Measurements from ENCODE around the gene CGREF1. TPM values are rescaled to one million over a fixed set of nuclear protein-coding genes. Genes with fewer than 3 reads are reported as not detected.

CGREF1 gene
- total RNA-seq, 1 experiment from 2014 or later, result 5.0 TPM

DNA sequence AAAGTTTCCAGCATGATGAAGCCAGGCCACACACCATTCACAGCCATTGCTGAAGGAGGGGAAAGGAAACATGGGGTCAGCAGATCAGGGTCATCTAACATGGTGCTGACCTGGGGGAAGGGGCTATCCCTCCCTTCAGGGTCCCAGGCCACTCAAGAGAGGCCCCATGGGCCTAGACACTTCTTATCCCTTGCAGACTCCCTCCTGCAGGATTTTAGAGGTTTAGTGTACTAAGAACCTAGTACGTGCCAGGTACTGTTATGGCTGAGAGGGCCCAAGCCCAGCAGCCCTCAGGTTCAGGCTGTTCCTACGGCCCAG, 23.5 kb downstream of the CGREF1 start:
- Mint-ChIP-seq H3K4me1 (ENCODE audit: low read depth, unreplicated experiment) (peaks cover 11% of the 10 kb centered on the region), H3K36me3 (ENCODE audit: insufficient read depth, unreplicated experiment) (no peaks in the 10 kb centered on the region), H3K27me3 (ENCODE audit: insufficient read depth, unreplicated experiment) (no peaks in the 10 kb centered on the region), H3K27ac (ENCODE audit: unreplicated experiment) (no peak overlapping the region), H3K9me3 (ENCODE audit: unreplicated experiment) (no peaks in the 10 kb centered on the region), H3K4me3 (ENCODE audit: unreplicated experiment) (peak overlapping the region; percentile 64)
- Histone ChIP-seq H3K4me3 (ENCODE audit: low read depth, low read length) (no peak overlapping the region), H3K36me3 (ENCODE audit: control insufficient read depth, insufficient read depth, low read length) (no peaks in the 10 kb centered on the region), H3K27me3 (replicated peaks; ENCODE audit: control insufficient read depth, insufficient read depth, low read length) (no peaks in the 10 kb centered on the region), H3K4me1 (peaks cover 30% of the 10 kb centered on the region), H3K9me3 (no peaks in the 10 kb centered on the region)
- ChIA-PET POLR2A (interaction anchor here (0.6 kb wide), 1 partner anchor 8 kb away, joined by 4 read pairs; no protein-coding TSS in a partner anchor), CTCF (interaction anchor here (0.9 to 5.6 kb wide), 3 partner anchors 45 to 184 kb away, joined by 3 to 43 read pairs (median 4); no protein-coding TSS in a partner anchor)
- DNase-seq, result no peak
- TF ChIP-seq CTCF (IDR thresholded peaks at IDR 0.05; ENCODE audit: insufficient read depth in 1 of 2, low read depth in 1 of 2, low read length in 1 of 2, severe bottlenecking in 1 of 2, unreplicated experiment in 1 of 2), result no peak
- intact Hi-C loops (cut with micrococcal nuclease; ENCODE audit: unreplicated experiment), result loop anchor here (5.0 to 10.0 kb wide), 2 partner anchors 117 to 189 kb away; partner anchors contain the start of genes ATRAID, SLC5A6 and TRIM54
- no TSS peak for BruUV-seq (replicated peaks)

GRCh38 chr2:27094353-27094984, 24.5 kb downstream of the CGREF1 start:
- Mint-ChIP-seq H3K27me3 (ENCODE audit: insufficient read depth, unreplicated experiment) (no peaks in the 10 kb centered on the region), H3K27ac (ENCODE audit: unreplicated experiment) (no peak overlapping the region), H3K4me1 (ENCODE audit: low read depth, unreplicated experiment) (peaks cover 11% of the 10 kb centered on the region), H3K4me3 (ENCODE audit: unreplicated experiment) (no peak overlapping the region), H3K9me3 (ENCODE audit: unreplicated experiment) (no peaks in the 10 kb centered on the region), H3K36me3 (ENCODE audit: insufficient read depth, unreplicated experiment) (no peaks in the 10 kb centered on the region)
- H3K27me3 ChIP-seq (replicated peaks; ENCODE audit: control insufficient read depth, insufficient read depth, low read length), result no peaks in the 10 kb centered on the region
- H3K4me3 ChIP-seq (ENCODE audit: low read depth, low read length), result no peak overlapping the region
- BruUV-seq (replicated peaks), result no TSS peak
- intact Hi-C loops (cut with micrococcal nuclease; ENCODE audit: unreplicated experiment), result loop anchor here (10.0 kb wide), 1 partner anchor 190 kb away; the partner anchor contains the start of gene TRIM54
- H3K9me3 ChIP-seq, result no peaks in the 10 kb centered on the region
- TF ChIP-seq CTCF (IDR thresholded peaks at IDR 0.05; ENCODE audit: insufficient read depth in 1 of 2, low read depth in 1 of 2, low read length in 1 of 2, severe bottlenecking in 1 of 2, unreplicated experiment in 1 of 2), result no peak
- CTCF ChIA-PET, result interaction anchor here (0.6 to 1.6 kb wide), 5 partner anchors 13 to 186 kb away, joined by 3 to 6 read pairs (median 4); no protein-coding TSS in a partner anchor
- no peaks in the 10 kb centered on the region for H3K36me3 ChIP-seq (ENCODE audit: control insufficient read depth, insufficient read depth, low read length)
- POLR2A ChIA-PET, result no interaction called here
- H3K4me1 ChIP-seq, result peaks cover 30% of the 10 kb centered on the region
- DNase-seq, result no peak

DNA sequence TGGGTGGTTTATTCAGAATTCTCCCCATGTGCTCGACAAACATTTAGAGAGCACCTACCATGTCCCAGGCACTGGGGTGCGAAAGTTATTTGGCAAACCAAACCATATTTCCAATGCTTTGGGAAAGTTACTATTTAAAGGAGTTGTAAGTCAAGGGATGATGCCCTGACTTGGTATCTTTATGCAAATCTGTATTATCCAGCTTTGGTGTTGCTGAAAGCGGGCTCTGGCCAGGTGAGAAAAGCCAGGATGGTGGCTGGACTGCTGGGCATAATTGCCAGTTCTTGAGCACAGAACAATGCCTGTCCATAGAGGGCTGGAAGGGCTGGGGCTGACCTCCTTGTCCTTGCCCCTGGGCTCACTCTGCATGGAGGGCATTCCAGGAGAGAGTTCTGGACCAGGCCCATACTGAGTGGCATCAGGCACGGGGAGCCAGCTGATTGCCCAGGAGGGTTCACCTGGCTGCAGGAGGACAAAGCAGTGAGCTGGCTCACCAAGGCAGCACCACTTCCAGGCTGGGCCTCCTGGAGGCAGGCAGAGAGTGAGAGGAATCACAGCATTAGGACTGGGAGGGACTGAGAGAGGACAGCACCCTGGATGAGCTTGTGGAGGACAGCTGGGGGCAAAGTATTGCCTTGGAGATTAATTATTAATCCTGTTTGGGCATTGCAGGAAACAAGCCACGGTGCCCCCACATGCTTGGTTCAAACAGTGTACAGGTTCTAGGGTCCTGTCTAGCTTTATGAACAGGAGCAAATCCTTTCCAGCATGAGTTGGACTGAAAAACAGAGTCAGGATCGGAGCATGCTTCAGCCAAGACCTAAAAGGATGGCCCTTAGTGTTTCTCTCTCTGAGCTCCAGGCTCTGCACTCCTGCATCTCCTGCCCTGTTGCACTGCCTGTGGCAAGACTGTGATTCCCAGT, 25.2 kb downstream of the CGREF1 start:
- ChIA-PET POLR2A (no interaction called here), CTCF (interaction anchor here (0.6 to 1.6 kb wide), 6 partner anchors 13 to 186 kb away, joined by 3 to 8 read pairs (median 4); partner anchors contain the start of gene SLC30A3)
- Histone ChIP-seq H3K36me3 (ENCODE audit: control insufficient read depth, insufficient read depth, low read length) (no peaks in the 10 kb centered on the region), H3K4me1 (peaks cover 30% of the 10 kb centered on the region), H3K9me3 (no peaks in the 10 kb centered on the region), H3K4me3 (ENCODE audit: low read depth, low read length) (no peak overlapping the region), H3K27me3 (replicated peaks; ENCODE audit: control insufficient read depth, insufficient read depth, low read length) (no peaks in the 10 kb centered on the region)
- intact Hi-C loops (cut with micrococcal nuclease; ENCODE audit: unreplicated experiment), result loop anchor here (10.0 kb wide), 1 partner anchor 191 kb away; the partner anchor contains the start of gene TRIM54
- Mint-ChIP-seq H3K27ac (ENCODE audit: unreplicated experiment) (no peak overlapping the region), H3K4me1 (ENCODE audit: low read depth, unreplicated experiment) (peaks cover 11% of the 10 kb centered on the region), H3K36me3 (ENCODE audit: insufficient read depth, unreplicated experiment) (no peaks in the 10 kb centered on the region), H3K9me3 (ENCODE audit: unreplicated experiment) (no peaks in the 10 kb centered on the region), H3K4me3 (ENCODE audit: unreplicated experiment) (no peak overlapping the region), H3K27me3 (ENCODE audit: insufficient read depth, unreplicated experiment) (no peaks in the 10 kb centered on the region)
- TF ChIP-seq CTCF (IDR thresholded peaks at IDR 0.05; ENCODE audit: insufficient read depth in 1 of 2, low read depth in 1 of 2, low read length in 1 of 2, severe bottlenecking in 1 of 2, unreplicated experiment in 1 of 2), result no peak
- BruUV-seq (replicated peaks), result no TSS peak
- DNase-seq, result peak in 1 of 2 experiments; percentile 27
